ENCODE measurements around the gene OXSR1.
A peak's percentile ranks its signal among the peaks of the same experiment; 100 is the strongest.

DNA sequence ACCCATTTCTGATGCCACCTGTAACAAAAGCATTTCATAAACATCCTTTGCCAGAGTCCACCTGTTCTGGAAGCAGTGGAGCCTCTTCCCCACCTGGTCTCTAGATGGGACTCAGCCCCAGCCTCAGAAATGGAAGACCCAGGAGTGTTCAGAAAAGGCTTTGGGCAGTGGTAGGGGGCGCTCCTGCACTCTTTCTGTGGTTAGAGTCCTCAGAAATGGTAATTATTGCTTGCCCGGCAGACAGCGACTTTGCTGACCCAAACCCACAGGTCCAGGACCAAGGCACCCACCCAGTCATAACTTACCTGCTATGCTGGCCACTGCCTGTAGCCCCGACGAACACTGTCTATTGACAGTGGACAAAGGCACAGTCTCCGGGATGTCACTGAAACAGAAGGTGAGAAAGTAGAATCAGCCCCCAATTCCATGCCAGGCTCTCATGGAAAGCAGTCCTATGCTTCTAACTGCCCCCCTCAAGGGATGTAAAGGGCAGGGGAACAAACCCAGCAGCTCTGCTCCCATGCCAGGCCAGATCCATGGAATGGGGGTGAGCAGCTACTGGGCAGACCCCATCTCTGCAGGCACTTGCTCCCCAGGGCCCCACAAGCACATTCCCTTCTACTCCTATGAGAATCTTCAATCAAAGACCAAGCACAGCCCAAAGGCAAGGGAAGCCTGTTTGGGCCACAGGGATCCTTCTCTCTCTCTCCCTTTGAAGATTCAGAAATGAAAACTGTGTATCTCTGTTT lies 33.5 kb upstream of the OXSR1 start:
- TF ChIP-seq, protein P1, sequence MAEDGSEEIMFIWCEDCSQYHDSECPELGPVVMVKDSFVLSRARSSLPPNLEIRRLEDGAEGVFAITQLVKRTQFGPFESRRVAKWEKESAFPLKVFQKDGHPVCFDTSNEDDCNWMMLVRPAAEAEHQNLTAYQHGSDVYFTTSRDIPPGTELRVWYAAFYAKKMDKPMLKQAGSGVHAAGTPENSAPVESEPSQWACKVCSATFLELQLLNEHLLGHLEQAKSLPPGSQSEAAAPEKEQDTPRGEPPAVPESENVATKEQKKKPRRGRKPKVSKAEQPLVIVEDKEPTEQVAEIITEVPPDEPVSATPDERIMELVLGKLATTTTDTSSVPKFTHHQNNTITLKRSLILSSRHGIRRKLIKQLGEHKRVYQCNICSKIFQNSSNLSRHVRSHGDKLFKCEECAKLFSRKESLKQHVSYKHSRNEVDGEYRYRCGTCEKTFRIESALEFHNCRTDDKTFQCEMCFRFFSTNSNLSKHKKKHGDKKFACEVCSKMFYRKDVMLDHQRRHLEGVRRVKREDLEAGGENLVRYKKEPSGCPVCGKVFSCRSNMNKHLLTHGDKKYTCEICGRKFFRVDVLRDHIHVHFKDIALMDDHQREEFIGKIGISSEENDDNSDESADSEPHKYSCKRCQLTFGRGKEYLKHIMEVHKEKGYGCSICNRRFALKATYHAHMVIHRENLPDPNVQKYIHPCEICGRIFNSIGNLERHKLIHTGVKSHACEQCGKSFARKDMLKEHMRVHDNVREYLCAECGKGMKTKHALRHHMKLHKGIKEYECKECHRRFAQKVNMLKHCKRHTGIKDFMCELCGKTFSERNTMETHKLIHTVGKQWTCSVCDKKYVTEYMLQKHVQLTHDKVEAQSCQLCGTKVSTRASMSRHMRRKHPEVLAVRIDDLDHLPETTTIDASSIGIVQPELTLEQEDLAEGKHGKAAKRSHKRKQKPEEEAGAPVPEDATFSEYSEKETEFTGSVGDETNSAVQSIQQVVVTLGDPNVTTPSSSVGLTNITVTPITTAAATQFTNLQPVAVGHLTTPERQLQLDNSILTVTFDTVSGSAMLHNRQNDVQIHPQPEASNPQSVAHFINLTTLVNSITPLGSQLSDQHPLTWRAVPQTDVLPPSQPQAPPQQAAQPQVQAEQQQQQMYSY (CRISPR knock-in tag; IDR thresholded peaks at IDR 0.05), result no peak
- TF ChIP-seq EZH2 (IDR thresholded peaks at IDR 0.05; ENCODE audit: borderline replicate concordance, control insufficient read depth, low read depth, low read length) (no peak), CHD1 (IDR thresholded peaks at IDR 0.05; ENCODE audit: low read depth, low read length) (no peak), ZNF274 (IDR thresholded peaks at IDR 0.05; ENCODE audit: insufficient read depth, insufficient read length) (no peak), ZZZ3 (IDR thresholded peaks at IDR 0.05; ENCODE audit: control insufficient read depth, insufficient read length, low read depth) (no peak), NFXL1 (IDR thresholded peaks at IDR 0.05; ENCODE audit: borderline replicate concordance) (no peak), STAT3 (IDR thresholded peaks at IDR 0.05; ENCODE audit: low read depth, low read length) (no peak), ASH2L (IDR thresholded peaks at IDR 0.05; ENCODE audit: borderline replicate concordance, low read depth) (no peak)
- TF ChIP-seq, protein P2, sequence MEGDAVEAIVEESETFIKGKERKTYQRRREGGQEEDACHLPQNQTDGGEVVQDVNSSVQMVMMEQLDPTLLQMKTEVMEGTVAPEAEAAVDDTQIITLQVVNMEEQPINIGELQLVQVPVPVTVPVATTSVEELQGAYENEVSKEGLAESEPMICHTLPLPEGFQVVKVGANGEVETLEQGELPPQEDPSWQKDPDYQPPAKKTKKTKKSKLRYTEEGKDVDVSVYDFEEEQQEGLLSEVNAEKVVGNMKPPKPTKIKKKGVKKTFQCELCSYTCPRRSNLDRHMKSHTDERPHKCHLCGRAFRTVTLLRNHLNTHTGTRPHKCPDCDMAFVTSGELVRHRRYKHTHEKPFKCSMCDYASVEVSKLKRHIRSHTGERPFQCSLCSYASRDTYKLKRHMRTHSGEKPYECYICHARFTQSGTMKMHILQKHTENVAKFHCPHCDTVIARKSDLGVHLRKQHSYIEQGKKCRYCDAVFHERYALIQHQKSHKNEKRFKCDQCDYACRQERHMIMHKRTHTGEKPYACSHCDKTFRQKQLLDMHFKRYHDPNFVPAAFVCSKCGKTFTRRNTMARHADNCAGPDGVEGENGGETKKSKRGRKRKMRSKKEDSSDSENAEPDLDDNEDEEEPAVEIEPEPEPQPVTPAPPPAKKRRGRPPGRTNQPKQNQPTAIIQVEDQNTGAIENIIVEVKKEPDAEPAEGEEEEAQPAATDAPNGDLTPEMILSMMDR (IDR thresholded peaks at IDR 0.05 in 2 of 3, conservative IDR thresholded peaks at IDR 0.05 in 1 of 3; ENCODE audit: control insufficient read depth in 2 of 3, extremely low read depth in 1 of 3, insufficient read depth in 1 of 3, low read depth in 3 of 3, low read length in 3 of 3), result peak; percentile 59 to 67 (median 61)

Data from GM12878 (cell line).